Sigmoid colon (tissue), 4 donors: ENCODE measurements around the gene SLC31A1.

ENCODE experiments used
- EP300 ChIP-seq, 4 donors: sonication (generic); formaldehyde crosslinking; IDR thresholded peaks; one replicate each; pipeline ENCODE4 v1.6.1; 2017; ENCODE audit warnings: antibody characterized with exemption in 4 of 4
- POLR2A ChIP-seq, 2 donors: fragments of 450-650 bp; IDR thresholded peaks; one replicate each; pipeline ENCODE4 v1.6.1; 2016; ENCODE audit warnings: antibody characterized with exemption in 2 of 2, mild to moderate bottlenecking in 2 of 2, moderate library complexity in 2 of 2
- TF ChIP-seq, protein P1 (sequence below), 4 experiments: fragments of 450-650 bp in 3 of 4; fragments of 200-600 bp in 1 of 4; IDR thresholded peaks; one replicate each; pipeline ENCODE4 v1.5.1; 2016 to 2019; ENCODE audit warnings: antibody characterized with exemption in 4 of 4, mild to moderate bottlenecking in 3 of 4, moderate library complexity in 2 of 4

DNA sequence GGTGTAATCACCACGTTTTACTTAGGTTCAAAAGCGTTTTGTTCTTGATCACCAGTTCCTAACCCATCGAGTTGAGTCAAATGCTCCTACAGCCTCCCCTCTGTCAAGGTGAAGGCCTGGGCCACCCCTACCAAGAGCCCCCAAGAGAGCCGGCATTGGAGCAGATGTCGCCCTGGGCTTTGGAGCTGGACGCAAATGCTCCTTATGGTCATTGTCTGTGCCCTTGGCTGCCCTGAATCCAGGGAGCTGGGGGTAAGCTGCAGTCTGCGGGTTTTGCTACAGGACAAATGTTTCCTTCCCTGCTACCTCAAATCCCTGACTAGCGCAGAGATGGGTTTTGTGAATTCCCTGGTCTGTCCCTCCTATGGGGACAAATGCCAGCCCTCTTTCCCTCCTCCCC, 77.0 kb downstream of the SLC31A1 start:
- TF ChIP-seq, protein P1, sequence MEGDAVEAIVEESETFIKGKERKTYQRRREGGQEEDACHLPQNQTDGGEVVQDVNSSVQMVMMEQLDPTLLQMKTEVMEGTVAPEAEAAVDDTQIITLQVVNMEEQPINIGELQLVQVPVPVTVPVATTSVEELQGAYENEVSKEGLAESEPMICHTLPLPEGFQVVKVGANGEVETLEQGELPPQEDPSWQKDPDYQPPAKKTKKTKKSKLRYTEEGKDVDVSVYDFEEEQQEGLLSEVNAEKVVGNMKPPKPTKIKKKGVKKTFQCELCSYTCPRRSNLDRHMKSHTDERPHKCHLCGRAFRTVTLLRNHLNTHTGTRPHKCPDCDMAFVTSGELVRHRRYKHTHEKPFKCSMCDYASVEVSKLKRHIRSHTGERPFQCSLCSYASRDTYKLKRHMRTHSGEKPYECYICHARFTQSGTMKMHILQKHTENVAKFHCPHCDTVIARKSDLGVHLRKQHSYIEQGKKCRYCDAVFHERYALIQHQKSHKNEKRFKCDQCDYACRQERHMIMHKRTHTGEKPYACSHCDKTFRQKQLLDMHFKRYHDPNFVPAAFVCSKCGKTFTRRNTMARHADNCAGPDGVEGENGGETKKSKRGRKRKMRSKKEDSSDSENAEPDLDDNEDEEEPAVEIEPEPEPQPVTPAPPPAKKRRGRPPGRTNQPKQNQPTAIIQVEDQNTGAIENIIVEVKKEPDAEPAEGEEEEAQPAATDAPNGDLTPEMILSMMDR (IDR thresholded peaks at IDR 0.05), result no peak
- TF ChIP-seq EP300 (IDR thresholded peaks at IDR 0.05), result no peak
- no peak for TF ChIP-seq POLR2A (IDR thresholded peaks at IDR 0.05)
